ENCODE data around the gene PWP2.
"Not testable (repeated sequence)": the region's sequence is repeated elsewhere in the genome, so short reads cannot be mapped to it uniquely, and the experiment has no call there.

The PWP2 gene

DNA sequence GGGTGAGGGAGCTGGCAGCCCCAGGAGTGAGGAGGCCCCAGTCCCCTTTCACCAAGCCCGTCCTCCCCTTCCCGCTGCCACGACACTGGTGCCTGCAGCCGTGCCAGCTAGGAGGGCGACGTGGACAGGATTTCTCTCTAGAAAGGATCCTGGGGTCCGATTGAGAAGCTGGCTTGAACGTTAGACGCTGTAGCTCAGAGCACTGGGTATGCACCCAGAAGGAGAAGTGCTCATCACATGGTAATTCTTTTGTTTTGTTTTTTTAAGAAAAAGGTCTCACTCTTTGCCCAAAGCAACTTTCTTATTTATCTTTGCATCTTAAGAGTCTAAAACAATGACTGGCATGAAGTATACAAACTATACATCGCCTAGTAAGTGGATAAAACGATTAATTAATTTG lies 60.3 kb downstream of the PWP2 start:
- not testable (repeated sequence) for DNase-seq

GRCh38 chr21:44170326-44170725 lies 63.1 kb downstream of the PWP2 start:
- DNase-seq = not testable (repeated sequence)

DNA sequence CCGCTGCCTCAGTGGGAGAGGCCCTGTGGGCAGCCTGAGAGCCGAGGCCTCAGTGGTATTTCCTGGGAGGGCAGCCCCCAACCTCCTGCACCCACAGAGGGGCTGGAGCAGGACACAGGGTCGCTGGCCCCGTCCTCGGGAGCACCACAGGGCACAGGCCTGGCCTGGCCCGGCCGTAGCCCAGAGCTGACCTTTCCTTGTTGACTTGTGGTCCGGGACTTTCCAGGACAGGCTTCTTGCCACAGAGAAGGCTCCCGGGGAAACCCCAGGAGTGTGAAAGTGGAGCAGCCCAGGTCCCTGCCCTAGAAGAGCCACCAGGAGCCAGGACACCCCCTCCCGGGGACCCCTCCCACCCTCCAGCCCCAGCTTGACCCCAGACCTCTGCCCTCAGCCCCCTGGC lies 63.7 kb downstream of the PWP2 start:
- not testable (repeated sequence) for DNase-seq

GRCh38 chr21:44171962-44172572 lies 64.9 kb downstream of the PWP2 start:
- not testable (repeated sequence) for DNase-seq

GRCh38 chr21:44172741-44173140 lies 65.5 kb downstream of the PWP2 start:
- not testable (repeated sequence) for DNase-seq

GRCh38 chr21:44175189-44175588 lies 68.0 kb downstream of the PWP2 start:
- DNase-seq = not testable (repeated sequence)

- not testable (repeated sequence) for DNase-seq
Measured at GRCh38 chr21:44176127-44176526, 68.9 kb downstream of the PWP2 start.
